GM21423 (cell line): ENCODE measurements around the gene SSTR4.

Experiments
- ATAC-seq: cut with Tn5 transposase; IDR thresholded peaks from one replicate; pipeline ENCODE4 v1.9.1; 2021; ENCODE audit warnings: mild to moderate bottlenecking, moderate library complexity; ENCODE audit not compliant: unreplicated experiment

The SSTR4 gene

DNA sequence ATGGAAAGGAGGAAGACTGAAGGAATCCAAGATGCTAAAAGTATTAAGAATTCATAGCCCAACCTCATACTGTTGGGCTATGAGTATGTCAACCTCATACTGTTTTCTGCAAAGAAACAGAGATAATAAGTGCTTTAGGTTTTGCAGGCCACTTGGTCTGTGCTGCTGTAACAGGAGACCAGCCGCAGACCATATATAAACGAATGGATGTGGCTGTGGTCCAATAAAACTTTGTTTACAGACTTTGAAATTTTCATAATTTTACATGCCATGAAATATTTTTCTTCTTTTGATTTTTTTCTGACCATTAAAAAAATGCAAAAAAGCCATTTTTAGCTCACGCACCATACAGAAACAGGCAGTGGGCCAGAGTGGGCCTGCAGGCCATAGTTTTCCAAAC lies 28.1 kb downstream of the SSTR4 start:
- ATAC-seq, result no peak

DNA sequence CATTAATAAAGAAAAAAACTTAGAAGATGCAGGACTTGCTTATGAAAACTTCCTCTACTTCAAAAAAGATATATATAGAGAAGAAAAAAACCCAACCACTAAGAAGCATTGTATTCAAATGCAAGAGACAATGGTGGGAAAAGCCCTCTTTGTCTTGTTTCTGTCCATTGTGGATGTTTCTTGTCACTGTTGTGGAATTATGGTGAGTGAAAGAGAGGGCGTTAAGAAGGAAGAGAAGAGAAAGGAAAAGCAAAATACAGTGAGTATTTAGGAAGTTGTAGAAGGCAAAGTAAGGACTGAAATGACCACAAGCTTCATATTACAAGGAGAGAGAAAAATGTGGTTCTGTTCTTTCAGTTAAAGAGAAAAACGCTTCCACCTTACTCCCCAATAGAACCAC lies 28.5 kb downstream of the SSTR4 start:
- ATAC-seq, result no peak

DNA sequence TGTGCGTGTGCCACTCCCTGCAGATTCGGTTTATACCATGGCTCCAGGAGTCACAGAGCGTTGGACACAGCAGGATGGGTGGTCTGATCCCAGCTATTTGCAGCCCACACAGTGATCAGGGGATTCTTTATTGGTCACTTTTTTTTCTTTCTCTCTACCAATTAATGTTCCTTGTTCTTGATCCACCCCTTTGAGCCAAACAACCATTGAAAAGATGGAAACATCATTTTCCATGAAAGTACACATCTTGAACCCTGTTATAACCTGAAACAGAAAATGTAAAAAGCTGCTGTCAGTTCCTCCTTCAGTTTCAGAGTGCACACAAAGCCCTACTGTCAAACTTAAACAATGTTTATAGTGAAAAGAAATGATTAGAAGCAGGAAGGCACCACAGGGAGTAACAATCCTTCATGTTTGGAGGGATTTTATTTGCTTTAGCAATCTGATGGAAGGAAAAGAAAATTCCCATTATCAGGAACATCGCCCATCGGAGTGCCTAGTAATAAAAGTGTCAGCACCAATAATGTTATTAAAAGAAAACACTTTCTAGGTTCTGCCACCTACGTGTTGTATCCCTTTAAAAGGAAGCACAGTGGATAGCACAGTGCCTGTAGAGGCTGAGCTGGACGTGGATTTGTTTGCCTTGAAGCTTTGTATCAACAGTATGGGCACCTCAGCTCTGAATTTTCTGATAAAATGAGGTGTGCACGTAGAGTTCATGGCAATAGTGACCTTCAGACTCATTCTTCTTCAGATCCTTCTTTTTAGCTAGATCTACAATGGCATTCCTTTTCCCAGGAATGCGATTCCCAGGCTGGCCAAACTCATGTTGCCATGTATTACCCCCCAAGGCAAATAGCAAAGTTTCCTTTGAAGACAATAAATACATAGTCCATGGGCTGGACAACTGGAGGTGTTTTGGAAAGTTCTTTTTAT lies 30.4 kb downstream of the SSTR4 start:
- no peak for ATAC-seq

DNA sequence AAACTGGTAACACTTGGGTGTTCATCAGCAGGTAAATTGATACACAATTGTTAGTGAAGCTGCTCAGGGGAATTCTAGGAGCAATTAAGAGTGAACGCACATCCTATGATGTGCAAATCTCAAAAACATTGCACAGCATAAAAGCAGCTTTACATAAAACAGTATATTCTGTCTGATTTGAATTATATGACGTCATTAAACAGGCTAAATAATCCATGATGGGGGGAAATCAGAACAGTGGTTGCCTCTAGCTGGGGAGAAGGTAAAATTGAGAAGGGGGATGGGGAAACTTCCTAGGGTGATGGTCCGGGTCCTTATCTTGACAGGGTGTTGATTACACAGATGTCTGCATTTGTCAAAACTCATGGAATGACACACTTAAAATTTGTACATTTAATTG lies 31.7 kb downstream of the SSTR4 start:
- no peak for ATAC-seq

DNA sequence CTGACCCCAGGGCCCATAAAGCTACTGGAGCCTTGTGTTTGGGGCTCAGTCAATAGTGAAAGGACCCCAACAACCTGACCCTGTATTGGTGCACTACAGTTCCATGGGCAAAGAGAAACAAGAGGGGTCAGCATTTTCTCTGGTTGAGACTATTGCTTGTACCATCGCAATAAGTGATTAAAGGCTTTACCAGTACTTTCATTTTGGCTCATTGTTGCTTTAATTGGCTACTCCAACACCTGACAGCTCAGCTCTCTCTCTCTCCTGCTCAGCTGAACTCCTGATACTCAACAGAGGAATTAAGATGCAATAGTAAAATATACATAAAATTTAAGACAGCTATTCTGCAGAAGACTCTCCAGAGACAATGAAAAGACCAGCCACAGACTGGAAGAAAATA lies 33.2 kb downstream of the SSTR4 start:
- no peak for ATAC-seq

DNA sequence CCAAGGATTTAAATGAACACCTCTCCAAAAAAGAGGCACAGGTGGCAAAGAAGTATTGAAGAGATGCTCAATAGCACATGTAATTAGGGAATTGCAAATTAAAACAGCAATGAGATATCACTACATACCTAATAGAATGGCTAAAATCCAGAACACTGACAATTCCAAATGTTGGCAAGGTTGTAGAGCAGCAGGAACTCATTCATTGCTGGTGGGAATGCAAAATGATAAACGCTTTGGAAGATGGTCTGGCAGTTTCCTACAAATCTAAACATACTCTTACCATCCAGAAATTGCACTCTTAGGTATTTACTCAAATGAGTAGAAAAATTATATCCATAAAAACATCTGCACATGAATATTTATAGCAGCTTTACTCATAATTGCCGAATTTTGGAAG lies 34.0 kb downstream of the SSTR4 start:
- no peak for ATAC-seq

DNA sequence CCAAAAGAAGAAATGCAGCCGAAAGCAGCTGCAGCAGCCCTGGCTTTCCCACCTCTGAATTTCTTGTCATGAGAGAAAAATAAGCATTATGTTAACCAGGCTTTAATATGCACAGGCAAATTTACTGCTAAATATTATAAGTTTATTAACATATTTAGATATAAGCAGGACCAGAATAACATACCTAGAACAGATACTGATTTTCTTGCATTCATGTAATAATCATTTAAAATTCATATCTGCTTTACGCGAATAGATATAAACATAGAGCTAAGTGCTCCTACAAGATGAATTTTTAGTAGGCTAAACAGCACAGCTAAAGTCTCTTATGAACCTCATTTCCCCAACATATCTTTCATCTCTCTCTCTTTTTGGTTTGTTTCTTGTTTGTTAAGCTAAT lies 36.3 kb downstream of the SSTR4 start:
- no peak for ATAC-seq

DNA sequence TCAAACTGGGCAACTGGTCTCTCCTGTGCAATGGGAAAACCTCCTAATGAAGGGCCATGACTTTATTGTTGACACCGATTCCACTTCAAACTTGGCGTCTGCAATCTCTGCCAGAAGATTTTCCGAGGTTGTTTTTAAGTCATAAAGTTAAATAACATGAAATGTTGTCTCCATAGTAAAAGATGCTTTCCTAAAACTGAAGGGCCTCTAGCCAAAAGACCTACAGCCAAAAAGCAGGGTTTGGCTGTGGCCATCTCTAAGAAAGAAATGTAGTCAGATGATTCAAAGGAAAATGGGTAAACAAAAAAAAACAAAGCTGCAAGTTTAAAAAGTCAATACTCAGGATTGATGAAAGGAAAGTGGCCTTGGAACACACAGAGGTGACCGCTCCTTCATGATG lies 36.9 kb downstream of the SSTR4 start:
- no peak for ATAC-seq

DNA sequence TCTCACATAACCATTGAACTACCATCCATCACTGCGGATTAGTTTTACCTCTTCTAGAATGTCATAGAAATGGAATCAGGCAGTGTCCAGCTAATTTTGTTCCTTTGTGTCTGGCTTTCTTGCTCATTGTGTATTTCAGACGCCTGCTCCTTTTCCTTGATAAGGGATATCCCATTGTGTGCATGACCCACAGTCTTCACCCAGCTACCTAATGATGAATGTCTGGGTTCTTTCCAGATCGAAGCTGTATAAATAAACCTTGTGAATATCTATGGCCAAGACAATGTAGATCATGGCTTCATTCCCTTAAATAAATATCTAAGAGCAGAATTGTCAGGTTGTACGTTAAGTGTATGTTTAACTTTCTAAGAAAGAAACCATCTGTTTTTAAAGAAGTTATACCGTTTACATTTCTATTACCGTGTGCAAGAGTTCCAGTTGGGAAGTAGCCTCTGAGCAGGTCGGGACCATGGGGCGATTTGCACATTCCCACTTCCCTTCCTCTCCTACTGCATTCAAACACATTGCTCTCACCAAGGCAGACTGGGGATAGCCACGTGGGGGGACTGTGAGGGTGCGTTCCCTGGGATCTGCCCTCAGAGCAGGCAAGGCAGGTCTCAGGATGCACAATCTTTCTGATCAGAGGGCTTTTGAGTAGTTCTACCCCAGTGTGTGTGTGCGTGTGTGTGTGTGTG lies 37.9 kb downstream of the SSTR4 start:
- no peak for ATAC-seq

DNA sequence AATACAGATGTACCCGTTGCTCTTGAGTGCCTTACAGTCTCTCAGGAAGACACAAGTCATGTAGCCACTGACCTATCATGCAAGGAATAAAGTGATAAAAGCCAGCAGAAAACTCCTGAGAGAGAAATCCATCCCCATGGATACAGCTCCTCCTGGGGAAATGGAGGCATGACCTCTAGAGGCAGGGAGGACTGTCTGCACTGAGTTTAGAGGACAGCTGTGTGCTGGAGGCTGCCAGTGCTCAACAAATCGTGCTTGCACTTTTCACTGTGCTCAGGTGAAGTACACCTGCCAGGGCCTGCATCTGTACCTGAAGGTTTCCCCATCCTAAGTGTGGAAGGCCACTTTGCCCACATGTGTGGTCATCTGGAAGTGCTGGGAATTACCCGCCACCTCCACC lies 38.9 kb downstream of the SSTR4 start:
- ATAC-seq, result no peak

DNA sequence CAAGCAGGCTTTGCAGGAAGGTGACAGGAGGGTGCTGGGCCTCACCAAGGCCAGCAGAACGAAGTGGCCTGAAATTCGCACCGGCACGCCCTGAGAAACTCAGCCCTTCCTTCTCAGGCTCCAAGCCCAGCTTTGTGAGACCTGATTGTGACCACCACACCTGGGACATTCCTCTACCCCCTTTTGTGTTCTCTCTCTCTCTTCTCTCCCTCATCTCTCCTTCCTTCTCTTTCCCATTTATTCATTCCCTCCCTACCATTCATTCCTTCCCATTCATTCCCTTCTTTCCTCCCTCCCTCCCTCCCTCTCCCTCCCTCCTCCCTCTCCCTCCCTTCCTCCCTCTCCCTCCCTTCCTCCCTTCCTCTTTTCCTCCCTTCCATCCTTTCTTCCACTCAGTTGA lies 42.2 kb downstream of the SSTR4 start:
- no peak for ATAC-seq

DNA sequence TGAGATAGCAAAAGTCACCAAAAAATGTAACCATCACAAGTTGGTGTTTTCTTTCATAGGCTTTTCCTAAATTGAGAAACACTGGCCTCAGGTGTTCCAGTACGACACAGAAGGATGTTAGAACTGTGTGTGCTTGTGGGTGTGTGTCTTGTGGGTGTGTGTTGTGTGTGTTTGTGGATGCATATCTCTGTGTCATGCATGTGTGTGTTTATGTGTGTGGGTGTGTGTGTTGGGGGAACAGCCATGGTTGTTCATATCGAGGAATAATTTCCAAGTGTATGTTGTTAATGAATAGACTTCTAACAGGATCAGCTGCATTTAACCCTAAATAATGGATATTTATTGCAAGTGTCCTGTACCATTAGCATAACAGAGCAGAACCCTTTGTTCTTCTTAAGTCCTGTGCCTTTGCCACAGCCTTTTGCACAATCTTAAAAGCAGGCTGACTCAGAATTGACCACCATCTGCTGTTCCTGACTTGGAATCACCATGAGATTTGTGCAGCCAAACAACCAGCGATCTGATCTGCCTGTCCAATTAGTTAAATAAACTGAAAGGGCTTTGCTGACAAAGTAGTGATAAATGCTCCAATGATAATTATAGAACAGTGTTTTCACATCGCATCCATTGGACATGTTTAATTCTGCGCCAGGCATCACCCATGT lies 43.4 kb downstream of the SSTR4 start:
- no peak for ATAC-seq

DNA sequence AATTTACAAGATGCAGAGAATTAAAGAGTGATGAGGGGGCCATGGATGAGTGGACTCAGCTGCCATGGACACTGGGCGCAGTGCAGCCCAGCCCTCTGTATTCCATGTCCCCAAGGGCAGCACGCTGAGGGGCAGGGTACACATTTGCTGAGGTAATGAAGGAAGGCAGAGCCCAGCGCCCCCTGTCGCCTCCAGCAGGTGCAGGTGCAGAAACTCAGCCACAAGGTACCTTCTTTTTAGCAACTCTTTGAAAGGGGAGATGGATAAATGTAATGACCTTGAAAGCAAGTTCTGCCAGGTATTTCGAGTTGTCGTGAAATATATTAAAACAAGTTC lies 43.9 kb downstream of the SSTR4 start:
- no peak for ATAC-seq

DNA sequence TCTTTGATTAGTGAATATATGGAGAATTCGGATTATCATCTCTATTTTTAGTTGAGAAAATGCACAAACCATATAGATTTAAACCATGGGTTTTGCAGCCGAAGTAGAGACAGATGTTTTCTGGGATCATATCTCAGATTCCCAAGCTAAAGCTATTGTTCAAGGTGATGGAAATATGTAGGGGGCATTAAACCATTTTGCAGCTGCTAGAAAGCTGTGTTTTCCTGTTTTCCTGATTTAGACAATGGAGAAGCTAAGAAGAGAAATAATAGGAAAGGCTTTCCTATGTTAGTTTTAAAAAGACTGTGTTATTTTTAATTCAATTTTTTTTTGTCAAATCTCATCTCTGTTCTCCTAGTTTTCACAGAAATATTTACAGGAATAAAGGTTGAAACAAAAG lies 44.8 kb downstream of the SSTR4 start:
- ATAC-seq, result no peak

DNA sequence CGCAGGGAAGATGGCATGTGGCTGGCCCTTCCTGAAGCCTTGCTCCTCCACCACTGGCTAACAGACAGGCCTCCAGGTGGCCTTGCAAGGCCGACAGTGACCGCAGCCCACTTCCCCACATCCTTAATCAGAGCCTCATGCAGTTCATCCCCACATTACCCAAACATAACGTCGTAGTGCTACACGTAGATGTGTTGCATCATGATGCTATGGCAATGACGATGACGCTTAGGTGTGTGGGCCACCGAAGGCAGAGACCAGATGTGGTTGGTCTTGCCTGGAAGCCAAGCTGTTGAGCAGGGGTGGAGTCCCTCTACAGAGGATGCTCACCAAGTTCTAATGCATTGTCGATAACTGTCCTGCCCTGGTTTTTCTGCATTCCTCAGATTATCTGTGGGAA lies 45.4 kb downstream of the SSTR4 start:
- no peak for ATAC-seq

DNA sequence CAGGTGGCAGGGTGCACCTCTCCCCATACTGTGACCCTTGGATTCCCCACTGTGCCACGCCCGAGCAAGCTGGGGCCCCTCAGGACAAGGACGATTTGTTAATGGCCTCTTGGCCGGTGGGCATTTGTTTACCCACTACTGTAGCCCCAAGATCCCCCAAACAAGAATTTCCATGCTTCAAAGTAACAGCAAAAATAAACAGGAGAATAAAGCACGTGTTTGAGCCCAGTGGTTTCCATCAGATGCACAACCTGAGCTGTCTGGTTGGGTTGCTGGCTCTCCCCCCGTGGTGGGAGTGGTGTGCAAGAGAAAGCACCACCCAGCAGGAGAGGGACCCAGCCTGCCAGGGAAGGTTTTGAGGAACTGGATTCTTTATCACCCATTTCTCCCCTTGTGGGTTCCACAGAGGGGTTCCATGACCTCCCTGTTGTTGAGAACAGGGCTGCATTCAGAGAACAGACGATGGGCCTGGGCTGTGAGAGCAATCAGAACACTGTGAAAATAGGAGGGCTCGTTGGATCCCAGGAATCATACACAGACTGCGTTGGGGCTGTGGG lies 46.2 kb downstream of the SSTR4 start:
- no peak for ATAC-seq

DNA sequence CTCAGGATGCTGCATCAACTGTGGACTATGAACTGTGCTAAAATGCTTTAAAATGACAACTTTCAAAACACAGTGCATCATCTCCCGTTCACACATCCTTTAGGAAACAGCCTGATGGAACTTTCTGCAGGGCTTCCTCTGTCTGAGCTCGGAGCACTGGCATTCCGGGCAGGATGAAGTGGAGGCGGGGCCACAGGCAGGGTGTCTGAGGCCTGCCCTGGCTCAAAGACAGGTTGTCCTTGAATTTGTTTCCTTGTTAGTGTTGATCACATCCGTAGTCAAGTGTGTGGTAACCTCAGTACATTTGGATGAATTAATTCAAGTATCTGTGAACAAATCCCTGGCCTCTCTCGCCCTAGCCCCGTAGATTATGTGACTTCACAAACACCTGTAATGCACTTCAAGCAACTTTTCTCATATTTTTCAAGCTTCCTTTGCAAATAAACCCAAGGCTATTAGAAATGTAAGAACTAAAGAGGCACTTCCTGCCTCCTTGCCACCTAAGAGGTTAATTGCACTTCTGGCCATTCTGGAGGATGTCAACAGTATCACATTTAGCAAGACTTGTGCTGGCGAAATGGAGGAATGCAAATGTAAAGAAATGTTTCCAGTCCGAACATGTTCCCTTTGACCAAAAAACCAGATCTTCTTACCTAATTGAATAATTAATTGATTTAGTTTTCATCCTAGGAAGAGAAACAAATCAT lies 47.9 kb downstream of the SSTR4 start:
- ATAC-seq, result no peak

DNA sequence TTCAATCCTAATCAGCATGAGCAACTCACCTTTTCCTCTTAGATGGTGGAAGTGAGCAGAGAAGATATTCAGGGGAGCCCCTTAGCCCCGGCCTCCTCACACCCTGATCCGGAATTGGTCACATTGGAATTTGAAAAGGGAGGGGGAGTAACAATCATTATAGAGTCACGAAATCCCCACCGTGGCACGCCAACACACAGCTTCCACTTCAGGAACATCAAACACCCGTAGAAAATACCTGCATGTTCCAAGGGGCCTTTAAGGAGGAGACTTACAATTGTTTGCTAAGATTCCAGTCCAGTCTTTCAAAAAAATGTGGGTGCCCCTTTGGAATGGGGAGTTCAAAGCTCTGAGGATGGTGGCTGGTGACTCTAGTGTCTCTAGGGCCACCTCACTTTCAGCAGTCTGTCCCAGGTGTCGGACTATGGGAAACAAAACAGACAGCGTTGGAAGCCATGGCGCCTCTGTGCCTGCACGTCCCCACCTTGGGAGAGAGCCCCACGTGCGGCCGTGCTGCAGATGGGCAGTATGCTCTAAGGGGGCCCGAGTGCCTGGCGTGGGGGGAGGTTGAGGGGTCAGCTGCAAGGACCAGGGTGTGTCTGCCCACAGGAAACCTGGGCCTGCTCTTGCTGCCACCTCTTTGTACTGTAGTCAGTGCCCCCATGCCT lies 48.6 kb downstream of the SSTR4 start:
- ATAC-seq, result no peak

DNA sequence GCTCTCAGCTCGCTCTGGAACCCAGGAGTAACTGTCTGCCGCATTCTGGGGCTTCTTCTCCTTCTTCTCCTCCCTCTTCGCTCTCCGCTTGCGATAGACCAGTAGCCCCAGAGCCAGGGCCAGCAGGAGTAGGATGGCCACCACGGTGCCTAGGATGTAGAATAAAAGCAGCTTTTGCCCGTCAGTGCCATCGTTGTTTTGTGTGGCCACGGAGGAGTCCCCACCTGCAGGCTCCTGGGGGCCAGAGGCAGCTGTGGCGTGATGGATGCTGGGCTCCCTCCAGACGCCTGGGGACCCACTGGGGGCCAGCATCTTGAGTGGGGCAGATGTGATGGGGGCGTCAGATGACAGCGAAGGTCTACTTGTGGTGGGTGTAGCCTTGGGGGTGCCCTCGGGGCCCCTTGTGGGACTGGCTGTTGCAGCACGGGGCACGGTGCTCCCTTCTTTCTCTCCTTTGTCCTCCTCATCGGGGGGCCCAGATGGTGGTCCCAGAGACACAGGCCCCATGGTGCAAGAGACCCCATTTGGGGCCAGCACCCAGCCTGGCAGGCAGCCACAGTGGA lies 49.3 kb downstream of the SSTR4 start:
- no peak for ATAC-seq

DNA sequence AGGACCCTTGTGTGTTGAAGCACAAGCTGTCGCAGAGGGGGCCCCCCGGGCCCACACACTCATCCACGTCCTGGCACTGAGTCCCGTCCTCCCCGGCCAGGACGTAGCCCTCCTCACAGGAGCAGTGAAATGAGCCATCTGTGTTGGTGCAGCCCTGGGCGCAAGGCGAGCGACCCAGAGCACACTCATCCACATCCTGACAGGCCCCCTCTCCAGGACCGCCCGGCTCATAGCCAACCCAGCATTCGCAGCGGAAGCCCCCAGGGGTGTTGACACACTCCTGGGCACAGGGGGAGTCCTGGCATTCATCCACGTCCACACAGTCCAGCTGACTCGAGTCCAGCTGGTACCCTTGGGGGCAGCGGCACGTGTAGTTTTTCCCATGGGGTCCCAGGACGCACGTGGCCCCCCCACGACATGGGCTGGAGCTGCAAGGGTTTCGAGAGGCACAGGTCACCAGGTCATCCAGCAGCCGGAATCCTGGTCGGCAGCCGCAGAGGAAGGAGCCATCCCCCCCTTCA lies 49.8 kb downstream of the SSTR4 start:
- no peak for ATAC-seq
